ENCODE measurements around the gene SGIP1.

SGIP1 gene

DNA sequence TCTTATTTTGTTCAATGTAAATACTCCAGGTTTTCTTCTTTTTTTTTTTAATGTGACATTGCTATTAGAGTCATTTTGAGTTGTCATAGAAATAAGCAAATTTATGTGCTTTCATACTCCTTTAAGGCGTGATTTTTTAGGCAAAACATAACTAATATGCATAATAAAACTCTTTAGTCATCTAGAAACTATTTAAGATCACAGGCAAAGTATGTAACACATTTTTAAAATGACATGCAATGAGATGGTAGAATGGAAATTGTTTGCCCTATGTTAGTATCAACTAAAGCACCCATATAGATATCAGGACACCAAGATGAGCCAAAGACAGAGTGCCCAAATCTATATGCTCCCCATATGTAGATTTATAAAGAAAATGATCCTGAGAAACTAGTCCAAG lies 41.5 kb upstream of the SGIP1 start:
- ATAC-seq (ENCODE audit: low read depth) (no peak), DNase-seq (ENCODE audit: low spot score) (no peak)
- TF ChIP-seq, protein P1, sequence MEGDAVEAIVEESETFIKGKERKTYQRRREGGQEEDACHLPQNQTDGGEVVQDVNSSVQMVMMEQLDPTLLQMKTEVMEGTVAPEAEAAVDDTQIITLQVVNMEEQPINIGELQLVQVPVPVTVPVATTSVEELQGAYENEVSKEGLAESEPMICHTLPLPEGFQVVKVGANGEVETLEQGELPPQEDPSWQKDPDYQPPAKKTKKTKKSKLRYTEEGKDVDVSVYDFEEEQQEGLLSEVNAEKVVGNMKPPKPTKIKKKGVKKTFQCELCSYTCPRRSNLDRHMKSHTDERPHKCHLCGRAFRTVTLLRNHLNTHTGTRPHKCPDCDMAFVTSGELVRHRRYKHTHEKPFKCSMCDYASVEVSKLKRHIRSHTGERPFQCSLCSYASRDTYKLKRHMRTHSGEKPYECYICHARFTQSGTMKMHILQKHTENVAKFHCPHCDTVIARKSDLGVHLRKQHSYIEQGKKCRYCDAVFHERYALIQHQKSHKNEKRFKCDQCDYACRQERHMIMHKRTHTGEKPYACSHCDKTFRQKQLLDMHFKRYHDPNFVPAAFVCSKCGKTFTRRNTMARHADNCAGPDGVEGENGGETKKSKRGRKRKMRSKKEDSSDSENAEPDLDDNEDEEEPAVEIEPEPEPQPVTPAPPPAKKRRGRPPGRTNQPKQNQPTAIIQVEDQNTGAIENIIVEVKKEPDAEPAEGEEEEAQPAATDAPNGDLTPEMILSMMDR (IDR thresholded peaks at IDR 0.05; ENCODE audit: poor library complexity, severe bottlenecking): no peak
- Histone ChIP-seq H3K27ac (ENCODE audit: poor library complexity, severe bottlenecking) (no peak overlapping the region), H3K4me3 (ENCODE audit: severe bottlenecking) (no peak overlapping the region), H3K9me3 (ENCODE audit: severe bottlenecking) (no peaks in the 10 kb centered on the region), H3K36me3 (ENCODE audit: low read depth) (no peaks in the 10 kb centered on the region), H3K4me1 (ENCODE audit: insufficient read depth, poor library complexity, severe bottlenecking) (peaks cover 9% of the 10 kb centered on the region), H3K27me3 (ENCODE audit: insufficient read depth, poor library complexity, severe bottlenecking) (no peaks in the 10 kb centered on the region)

DNA sequence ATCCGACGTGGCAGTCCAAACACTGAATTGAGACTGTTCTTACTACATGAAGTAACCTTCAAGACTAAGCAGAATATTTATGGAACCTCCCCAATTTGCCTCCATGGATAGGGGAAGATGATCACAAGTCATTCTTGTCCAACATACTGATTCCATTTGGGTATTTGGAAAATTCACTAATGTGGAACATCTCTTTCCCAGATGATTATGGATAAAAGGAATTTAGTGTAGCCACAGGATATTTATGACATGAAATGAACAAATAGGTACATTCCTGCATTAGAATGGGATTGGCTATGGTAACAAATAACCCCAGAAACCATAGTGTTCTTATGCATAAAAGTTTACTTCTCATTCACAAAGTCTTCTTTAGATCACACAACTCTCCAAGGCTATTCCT lies 40.2 kb upstream of the SGIP1 start:
- TF ChIP-seq, protein P1 (IDR thresholded peaks at IDR 0.05; ENCODE audit: poor library complexity, severe bottlenecking): no peak
- H3K27ac ChIP-seq (ENCODE audit: poor library complexity, severe bottlenecking): no peak overlapping the region

DNA sequence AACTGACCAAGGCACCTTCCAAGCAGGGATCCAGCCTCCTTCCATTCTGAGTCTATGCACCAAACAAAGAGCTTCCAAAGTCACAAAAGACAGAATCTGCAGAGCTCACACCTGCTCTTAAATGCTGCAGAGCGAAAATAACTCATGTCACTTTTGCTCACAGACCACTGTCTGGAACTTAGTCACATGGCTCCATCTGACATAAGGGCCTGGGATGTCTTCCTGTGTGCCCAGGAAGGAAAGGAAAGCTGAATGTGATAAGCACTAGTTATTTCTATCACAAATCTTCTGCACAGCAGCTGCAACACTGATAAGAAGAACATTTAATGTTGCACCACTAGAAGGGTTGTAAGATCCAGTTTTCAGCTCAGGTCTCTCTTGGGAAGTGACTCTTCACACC lies 39.5 kb upstream of the SGIP1 start:
- TF ChIP-seq, protein P1 (IDR thresholded peaks at IDR 0.05; ENCODE audit: poor library complexity, severe bottlenecking): no peak
- DNase-seq (ENCODE audit: low spot score) (no peak), ATAC-seq (ENCODE audit: low read depth) (no peak)
- Histone ChIP-seq H3K36me3 (ENCODE audit: low read depth) (no peaks in the 10 kb centered on the region), H3K27me3 (ENCODE audit: insufficient read depth, poor library complexity, severe bottlenecking) (no peaks in the 10 kb centered on the region), H3K4me3 (ENCODE audit: severe bottlenecking) (no peak overlapping the region), H3K9me3 (ENCODE audit: severe bottlenecking) (no peaks in the 10 kb centered on the region), H3K27ac (ENCODE audit: poor library complexity, severe bottlenecking) (no peak overlapping the region), H3K4me1 (ENCODE audit: insufficient read depth, poor library complexity, severe bottlenecking) (no peaks in the 10 kb centered on the region)

More for the DNA sequence above, 40.2 kb upstream of the SGIP1 start:
- Histone ChIP-seq H3K4me3 (ENCODE audit: severe bottlenecking) (no peak overlapping the region), H3K36me3 (ENCODE audit: low read depth) (no peaks in the 10 kb centered on the region), H3K27me3 (ENCODE audit: insufficient read depth, poor library complexity, severe bottlenecking) (no peaks in the 10 kb centered on the region), H3K4me1 (ENCODE audit: insufficient read depth, poor library complexity, severe bottlenecking) (peaks cover 7% of the 10 kb centered on the region), H3K9me3 (ENCODE audit: severe bottlenecking) (no peaks in the 10 kb centered on the region)
- no peak for ATAC-seq (ENCODE audit: low read depth)
- DNase-seq (ENCODE audit: low spot score): no peak

DNA sequence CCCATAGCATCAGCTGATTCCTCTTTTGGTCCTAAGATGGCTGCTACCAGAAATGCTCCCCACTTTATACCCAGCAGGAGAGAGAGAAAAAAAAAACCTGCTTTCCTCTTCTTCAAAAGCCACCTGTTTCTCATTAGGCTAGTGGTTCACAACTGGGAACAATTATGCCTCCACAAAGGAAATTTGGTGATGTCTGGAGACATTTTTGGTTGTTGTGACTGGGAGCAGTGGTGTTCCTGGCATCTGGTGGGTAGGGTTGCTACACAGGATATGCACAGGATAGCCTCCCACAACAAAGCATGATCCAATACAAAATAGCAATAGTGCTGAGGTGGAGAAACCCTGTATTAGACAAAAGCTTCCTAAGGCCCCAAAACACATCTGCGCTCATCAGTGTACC lies 38.5 kb upstream of the SGIP1 start:
- DNase-seq (ENCODE audit: low spot score) (no peak), ATAC-seq (ENCODE audit: low read depth) (no peak)
- no peak overlapping the region for H3K4me3 ChIP-seq (ENCODE audit: severe bottlenecking)
- no peaks in the 10 kb centered on the region for H3K36me3 ChIP-seq (ENCODE audit: low read depth)
- TF ChIP-seq, protein P1 (IDR thresholded peaks at IDR 0.05; ENCODE audit: poor library complexity, severe bottlenecking): no peak
- H3K9me3 ChIP-seq (ENCODE audit: severe bottlenecking): no peaks in the 10 kb centered on the region
- no peak overlapping the region for H3K27ac ChIP-seq (ENCODE audit: poor library complexity, severe bottlenecking)
- H3K4me1 ChIP-seq (ENCODE audit: insufficient read depth, poor library complexity, severe bottlenecking): no peaks in the 10 kb centered on the region
- no peaks in the 10 kb centered on the region for H3K27me3 ChIP-seq (ENCODE audit: insufficient read depth, poor library complexity, severe bottlenecking)

DNA sequence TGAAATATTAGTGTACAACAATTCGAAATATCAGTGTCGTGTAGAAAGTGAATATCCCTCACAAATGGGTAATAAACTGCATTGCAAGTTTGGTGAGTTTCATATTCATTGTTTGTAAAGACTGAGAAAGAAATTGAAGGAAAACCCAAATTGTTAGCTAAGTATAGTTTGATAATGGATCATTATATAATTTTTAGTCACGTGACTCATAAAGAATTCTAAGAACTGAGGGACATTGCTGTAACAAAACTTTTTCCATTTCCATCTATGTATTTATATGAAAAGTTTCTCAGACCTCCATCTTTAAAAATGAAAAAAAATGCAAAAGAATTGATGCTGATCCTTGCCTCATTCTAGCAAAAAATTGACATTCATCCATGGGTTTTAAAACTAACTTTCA lies 36.0 kb upstream of the SGIP1 start:
- TF ChIP-seq, protein P1 (IDR thresholded peaks at IDR 0.05; ENCODE audit: poor library complexity, severe bottlenecking): no peak
- Histone ChIP-seq H3K4me3 (ENCODE audit: severe bottlenecking) (no peak overlapping the region), H3K36me3 (ENCODE audit: low read depth) (no peaks in the 10 kb centered on the region), H3K4me1 (ENCODE audit: insufficient read depth, poor library complexity, severe bottlenecking) (no peaks in the 10 kb centered on the region), H3K27me3 (ENCODE audit: insufficient read depth, poor library complexity, severe bottlenecking) (no peaks in the 10 kb centered on the region), H3K27ac (ENCODE audit: poor library complexity, severe bottlenecking) (no peak overlapping the region), H3K9me3 (ENCODE audit: severe bottlenecking) (no peaks in the 10 kb centered on the region)
- DNase-seq (ENCODE audit: low spot score) (no peak), ATAC-seq (ENCODE audit: low read depth) (no peak)
